COLO829 (cell line): Measurements from ENCODE around the gene GDAP2.

ENCODE experiments used
- DNase-seq: peaks from one replicate; pipeline ENCODE4 v3.0.0; 2012; ENCODE audit warnings: low spot score

The GDAP2 gene

DNA sequence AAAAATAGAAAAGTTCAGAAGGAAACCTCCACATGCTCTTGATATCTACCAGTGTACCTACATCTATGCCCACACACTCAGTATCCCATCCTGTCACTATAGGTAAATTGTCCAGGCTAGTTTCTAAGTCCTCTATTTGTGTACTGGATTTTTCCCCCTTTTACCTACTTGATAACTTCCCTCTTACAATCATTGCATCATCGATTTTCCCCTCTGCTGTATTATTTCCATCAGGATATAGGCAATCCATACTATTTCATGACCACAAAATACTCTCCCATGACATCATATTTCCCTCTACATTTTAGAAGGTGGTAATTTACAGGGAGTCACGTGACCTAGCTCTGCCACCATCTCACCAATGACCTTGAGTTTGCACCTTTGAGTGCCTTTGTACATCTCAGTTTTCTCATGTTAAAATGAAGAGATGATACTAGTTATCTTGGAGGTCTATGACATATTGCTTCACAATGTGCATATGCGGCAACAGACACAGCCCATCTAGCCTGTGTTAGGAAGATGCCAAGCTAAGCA is 88.2 kb downstream of the GDAP2 start:
- no peak for DNase-seq

DNA sequence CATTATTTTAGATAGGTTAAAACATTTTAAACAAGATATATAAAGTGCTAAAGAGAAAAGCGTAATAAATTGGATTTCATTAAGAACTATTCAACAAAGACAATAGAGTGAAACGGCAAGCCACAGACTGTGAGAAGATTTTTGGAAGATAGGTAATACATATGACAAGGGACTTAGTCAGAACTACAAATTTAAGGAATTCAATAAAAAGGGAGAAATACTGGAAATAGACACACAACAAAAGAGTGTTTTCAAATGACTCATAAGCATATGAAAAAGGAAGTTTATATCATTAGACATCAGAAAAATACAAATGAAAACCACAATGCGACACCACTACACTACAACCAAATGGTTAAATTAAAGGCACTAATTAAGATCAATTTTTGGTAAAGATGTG is 90.5 kb downstream of the GDAP2 start:
- no peak for DNase-seq

DNA sequence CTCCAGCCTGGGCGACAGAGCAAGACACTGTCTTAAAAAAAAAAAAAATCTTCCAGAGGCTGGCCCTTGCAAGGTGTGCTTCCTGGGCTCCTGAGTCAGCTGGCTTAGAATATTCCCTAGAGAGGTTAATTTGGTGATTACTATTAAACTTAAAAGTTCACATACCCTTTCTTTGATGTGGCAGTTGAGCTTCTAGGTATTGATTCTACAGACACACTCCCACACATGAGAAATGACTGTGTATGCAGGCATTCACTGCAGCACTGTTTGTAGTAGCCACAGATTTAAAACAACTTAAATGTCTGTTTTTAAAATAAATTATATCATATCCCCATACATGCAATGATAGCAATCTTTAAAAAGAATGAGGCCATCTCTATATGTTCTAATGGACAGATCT is 93.4 kb downstream of the GDAP2 start:
- DNase-seq: no peak

DNA sequence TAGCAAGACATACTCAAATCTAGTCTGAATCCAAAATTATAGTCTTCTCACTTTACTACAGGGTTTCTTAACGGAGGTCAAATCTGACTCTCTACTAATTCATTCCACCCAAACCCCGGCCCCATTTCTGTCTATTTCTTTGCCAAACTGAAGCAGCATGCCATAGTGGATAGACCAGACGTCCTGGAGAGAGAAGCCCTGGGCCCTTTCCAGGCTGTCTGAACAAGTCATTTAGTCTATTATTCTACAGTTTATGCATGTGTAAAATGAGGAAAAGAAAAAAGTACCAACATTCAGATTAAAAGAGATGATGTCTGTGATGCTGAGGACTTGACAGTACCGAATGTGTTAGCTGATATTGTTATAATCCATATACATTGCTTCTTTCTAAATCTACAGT is 95.0 kb downstream of the GDAP2 start:
- no peak for DNase-seq

DNA sequence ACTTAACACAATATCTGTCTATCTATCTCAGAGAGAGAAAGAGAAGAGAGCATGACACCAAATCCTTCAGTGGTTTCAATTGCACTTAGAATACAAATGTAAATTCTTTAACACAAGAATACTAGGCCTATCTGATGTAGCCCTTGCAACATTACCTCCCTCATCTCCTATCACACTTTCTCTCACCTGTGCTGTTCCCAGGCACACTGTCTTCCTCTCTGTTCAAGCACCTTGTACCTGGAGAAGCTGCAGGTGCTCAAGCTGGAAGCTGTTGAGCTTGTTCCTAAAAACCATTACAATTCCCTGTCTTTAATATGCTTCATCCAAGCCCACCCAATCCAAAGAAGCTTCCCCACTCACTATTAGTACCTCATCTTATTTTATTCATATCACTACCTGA is 97.0 kb downstream of the GDAP2 start:
- DNase-seq: no peak

DNA sequence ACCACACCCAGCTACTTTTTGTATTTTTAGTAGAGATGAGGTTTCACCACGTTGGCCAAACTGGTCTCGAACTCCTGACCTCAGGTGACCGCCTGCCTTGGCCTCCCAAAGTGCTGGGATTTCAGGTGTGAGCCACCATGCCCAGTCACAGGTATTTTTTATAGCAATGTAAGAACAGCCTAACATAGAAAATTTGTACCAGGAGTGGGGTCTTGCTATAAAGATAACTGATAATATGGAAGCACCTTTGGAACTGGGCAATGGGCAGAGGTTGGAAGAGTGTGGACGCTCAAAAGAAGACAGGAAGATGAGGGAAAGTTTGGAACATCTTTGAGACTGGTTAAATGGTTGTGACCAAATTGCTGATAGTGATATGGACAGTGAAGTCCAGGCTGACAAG is 99.2 kb downstream of the GDAP2 start:
- no peak for DNase-seq

DNA sequence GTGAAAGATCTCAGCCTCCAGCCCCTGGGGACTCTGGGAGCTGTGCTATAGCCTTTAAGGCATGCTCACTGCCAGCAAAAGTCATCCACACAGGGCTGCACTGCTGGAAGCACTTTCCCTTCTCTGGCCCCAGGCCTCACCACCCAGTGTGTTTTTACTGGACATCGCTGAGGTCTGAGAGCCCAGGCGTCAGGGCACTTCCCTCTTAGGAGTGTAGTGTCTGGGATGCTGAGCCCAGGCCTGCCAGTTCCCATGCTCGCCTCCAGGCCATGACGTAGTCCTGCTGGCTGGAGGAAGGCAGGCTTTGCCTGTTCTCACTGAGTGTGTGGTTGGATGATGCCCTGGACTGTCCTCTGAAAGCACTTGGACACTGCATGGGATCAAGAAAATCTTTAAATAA is 101.2 kb downstream of the GDAP2 start:
- no peak for DNase-seq

DNA sequence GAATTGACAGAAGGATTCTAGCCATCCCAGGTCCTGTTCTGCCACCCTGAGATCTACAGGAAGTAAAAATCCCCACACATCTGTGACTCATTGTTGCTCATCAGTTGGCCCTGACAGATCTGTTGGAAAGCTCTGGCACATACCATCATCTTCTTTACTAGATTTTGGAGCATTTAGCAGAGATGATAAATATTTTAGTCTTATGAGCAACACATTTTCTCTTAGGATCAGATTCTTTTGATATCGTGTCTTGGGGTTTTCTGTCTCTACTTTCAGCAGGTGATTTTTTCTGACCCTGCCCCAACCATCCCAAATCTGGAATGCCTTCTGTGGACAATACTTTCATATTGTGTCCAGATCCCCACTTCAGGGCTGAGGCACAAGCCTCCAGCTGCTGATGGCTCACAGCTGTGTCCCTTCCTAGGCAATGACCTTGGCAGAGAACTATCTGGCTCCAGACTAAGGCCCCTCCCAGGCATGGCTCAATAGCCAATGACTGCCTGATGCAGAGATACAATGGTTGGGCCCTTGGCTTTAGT is 102.8 kb downstream of the GDAP2 start:
- DNase-seq: peak; percentile 74

DNA sequence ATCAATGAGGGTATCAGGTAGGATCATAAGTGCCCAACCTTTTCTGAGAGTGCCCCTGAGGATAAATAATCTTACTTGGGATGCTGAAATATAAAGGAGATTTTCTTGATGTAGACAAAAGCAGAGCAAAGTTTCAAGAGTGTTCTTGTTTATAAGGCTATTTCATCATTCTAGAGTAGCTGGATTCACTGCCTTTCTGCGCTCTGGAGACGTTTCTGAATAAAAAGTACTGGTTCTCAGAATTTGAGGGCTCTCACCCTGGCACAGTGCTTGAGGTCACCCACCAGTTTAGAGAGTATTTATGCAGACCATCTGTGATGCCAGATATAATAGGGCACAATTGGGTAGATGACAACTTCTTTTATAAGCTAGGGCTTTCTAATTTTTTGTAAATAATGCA is 103.3 kb downstream of the GDAP2 start:
- no peak for DNase-seq

DNA sequence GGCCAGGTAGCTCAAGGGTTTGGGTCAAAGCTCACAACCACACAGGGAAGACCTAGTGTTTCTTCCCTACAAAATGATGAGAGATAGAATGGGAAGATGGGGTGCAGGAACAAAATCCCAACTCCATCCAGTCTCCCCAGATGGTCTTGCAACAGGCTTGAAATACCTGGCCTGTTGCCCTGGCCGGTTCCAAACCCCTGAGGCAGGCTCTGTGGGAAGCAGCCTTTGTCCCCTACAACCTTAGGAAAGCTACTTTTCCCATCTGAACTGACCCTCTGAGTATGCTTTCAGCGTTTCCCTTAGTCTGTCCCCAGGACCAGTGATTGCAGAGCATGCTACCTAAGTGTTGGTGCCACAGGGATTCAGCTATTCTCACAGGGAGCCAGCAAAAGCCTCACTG is 104.0 kb downstream of the GDAP2 start:
- DNase-seq: no peak

DNA sequence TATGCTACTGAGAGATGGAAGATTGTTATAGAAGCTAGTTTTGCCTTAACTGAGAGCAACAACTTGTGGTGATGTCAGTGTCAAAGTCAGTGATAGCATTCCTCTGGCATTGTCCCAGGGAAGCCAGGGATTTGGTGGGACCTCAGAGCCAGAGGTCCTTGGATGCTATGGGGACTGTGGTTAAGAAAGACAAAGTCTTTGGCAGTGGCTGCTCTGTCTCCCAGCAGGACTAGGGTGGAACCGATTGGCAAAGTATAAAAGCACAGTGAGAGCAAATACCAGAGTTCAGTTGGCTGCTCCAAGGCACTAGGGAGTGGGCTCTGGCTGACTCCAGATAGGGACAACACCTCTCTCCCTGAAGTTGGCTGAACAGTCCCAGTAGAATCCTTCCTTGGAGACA is 104.8 kb downstream of the GDAP2 start:
- no peak for DNase-seq

DNA sequence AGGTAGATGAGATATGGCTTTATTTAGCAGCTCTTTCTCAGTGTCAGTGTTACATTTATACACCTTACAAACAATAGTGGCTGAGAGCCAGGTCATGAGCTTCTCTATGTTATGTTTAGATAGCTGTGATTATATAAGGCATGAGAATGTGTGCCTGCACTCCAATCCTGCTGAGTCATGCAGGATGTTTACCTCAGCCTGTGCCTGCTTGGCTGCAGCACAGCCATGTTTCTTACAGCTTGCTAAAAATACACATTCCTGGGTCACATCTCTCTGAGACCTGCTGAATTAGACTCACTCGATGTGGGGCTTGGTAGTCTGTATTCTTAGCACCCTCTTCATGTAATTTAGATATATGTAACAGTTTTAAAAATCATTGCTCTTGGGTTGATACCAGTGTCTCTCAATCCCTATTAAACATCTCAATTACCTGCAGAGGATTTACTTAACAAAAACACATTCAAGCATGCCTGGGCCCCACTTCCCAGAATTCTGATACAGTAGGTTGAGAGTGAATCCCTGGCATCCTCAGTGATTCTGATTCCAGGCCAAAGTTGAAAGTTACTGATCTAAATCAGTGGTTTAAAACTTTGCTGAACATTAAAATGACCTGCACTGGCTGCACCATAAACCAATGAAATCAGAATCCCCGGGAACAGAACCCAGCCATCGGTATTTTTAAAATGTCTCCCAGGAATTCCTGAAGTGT is 107.5 kb downstream of the GDAP2 start:
- DNase-seq: no peak

DNA sequence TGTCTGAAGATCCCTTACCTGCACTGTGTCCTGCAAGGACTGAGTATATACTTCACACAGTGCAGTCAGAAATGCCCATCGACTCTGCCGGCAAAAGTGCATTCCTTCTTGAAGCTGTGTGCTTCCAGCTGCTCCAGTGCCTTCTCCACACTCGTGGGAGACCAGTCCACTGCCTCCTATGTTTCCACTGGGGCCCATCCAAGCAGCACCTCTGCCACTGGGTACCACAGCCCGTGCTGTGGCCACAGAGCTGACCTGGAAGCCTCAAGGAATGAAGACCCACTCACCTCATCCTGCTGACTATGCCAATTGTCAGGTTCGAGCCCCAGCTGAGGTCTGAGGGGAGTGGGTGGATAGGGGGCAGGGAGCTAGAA is 108.1 kb downstream of the GDAP2 start:
- no peak for DNase-seq

DNA sequence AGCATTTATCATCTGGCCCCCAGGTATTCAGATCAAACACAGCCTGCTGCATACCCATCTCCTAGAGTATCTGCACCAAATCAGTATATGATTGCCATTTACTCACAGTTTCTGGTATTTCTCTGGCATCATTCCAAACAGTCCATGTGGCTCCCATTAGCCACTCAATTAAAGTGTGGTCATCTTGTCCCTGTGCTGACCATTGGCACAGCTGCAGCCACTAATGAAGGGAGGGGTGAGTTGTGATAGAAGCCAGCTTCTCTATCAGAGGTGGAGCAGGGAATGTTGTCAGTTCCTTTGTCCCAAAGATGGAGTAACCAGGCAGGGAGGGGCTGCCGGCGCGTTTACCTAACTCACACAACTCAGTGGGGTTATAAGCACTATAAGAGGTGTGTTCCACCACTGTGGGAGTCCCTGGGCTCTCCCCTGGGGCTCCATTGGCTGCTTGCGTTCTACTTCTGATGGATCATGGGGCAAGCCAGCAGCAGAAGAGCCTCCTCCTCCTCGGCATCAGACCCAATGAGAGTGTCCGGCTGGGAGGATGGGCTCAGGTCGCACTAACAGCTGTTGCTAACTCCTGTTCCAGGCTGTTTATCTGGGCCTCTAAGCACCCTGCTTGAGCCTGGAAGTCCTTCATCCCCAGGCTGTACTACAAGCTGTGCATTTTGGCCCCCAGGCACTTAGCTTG is 108.6 kb downstream of the GDAP2 start:
- no peak for DNase-seq

DNA sequence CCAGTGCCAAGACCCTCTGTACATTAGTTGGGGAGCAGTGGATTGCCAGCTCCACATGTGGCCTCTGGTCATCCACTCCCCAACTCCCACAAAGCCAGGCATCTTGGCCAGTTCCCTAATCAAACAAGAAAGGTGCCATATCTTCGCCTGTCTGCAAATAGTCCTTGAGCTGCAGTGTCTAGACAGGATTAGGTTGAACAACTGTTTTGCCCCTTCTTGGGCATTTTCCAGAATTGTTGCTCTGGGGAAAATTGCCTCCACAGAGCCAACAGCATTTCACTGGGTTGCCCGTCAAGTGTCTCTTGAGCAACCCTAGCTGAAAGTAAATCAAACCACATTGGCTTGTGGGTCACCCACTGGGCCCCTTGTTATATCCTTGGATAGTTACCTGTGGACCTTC is 109.3 kb downstream of the GDAP2 start:
- no peak for DNase-seq

DNA sequence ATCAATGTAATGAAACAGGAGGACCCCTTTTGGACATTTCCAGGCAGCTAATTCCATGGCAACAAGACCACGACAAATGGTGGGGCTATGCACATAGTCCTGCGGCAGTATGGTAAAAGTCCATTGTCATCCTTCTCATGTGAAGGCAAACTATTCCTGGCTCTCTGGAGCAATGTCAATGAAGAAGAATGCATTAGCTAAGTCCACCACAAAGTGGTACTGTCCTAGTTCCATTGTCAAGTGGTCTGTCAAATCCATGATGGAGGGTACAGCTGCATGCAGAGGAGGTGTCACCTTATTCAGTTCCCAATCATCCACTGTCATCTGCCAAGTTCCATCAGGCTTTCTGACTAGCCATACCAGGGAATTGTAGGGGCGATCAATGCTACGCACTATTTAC is 110.1 kb downstream of the GDAP2 start:
- DNase-seq: no peak

DNA sequence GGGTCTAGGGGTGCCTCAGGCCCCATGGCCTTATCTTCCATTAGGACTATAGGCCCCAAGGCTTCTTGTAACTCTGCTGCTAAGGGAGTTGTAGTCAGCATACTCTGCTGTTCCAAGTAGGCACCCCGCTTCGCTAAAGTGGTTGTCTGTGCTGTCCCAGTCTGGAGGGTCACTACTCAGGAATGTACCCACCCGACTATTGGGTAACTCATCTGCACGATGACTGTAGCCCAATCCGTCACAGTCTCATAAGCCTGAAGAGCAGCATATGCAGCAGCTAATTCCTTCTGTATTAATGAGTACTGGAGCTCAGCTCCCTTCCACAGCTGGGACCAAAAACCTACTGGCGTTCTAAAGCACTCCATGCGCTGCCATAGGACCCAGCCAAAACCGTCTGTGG is 111.0 kb downstream of the GDAP2 start:
- DNase-seq: no peak

DNA sequence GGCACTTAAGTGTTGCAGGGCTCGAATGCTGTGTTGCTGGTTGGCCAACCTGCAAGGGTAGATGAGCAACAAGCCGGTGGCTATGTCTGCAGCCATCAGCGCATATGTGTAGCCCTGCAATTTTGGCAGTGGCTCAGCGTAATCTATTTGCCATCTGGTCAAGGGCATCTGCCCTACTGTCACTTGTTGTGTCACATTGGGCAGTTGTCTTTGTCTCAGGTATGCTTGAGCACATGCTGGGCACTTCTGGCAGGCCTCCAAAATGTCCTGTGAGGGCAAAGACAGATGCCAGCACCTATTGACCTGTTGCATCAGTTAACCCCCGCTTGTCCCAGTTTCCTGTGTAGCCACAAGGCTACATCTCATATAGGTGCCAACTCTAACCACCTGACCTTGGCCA is 111.8 kb downstream of the GDAP2 start:
- no peak for DNase-seq

DNA sequence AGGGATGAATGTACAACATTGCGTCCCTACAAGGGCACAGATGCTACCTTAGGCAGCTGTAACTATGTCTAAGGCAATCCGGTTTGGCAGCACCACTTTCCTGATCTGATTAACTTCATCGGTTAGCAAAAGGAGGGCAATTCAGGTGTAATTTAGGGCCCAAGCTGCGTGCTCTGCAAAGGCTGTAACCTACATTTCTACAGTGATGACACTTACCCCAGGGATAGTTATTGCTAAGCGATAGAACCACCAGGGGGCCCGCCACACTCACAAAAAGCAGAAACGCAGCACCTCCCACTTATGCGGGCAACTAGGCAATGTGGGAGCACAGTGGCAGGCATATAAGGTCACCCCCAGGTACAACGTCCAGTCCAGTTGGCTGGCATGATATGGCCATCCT is 113.5 kb downstream of the GDAP2 start:
- no peak for DNase-seq

DNA sequence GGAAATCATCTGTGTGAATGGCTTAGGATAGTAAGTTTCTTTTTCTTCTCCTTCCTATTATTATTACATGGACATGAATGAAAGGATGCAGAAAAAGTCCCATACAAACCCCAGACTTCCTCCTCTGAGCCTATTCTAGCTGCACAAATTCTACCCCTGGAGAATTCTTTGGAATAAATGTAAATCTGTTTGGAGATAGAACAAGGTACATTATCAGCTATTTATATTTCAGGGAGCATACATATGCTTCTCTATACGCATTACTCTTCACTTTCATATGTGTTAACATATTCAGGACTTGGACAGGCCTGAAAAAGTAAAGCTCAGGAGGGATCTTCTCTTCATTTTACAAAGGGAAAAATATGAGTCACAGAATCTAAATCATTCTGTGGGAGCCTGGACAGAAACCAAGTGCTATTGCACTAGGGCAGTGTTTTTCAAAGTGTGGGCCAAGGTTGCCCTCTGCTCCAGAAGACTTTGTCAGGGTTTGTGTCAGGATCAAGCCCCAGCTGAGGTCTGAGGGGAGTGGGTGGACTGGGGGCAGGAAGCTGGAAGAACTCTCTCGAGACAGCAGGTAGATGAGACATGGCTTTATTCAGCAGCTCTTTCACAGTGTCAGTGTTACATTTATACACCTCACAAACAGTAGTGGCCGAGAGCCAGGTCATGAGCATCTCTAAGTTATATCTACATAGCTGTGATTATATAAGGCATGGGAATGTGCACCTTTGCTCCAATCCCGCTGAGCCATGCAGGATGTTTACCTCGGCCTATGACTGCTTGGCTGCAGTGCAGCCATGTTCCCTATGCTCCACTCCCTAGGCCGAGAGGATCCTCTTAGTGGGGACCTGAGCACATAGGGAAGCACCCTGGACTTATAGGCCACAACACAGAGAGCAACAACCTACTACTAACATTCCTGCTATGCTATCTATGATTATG is 114.3 kb downstream of the GDAP2 start:
- no peak for DNase-seq
